Medulla oblongata (tissue), 1 donor: Measurements from ENCODE around the gene TSC22D2.

Experiments used
- DNase-seq: peaks from one replicate; pipeline ENCODE4 v3.0.0-alpha.2; 2015; ENCODE audit errors: extremely low spot score

Gene TSC22D2

GRCh38 chr3:150385296-150386242 lies 22.5 kb upstream of the TSC22D2 start:
- DNase-seq = no peak

- DNase-seq = no peak
Observed at GRCh38 chr3:150388498-150389418, 19.3 kb upstream of the TSC22D2 start.

- no peak for DNase-seq
Observed at GRCh38 chr3:150390087-150390486, 18.0 kb upstream of the TSC22D2 start.

- no peak for DNase-seq
Observed at GRCh38 chr3:150391161-150391560, 16.9 kb upstream of the TSC22D2 start.

- no peak for DNase-seq
Observed at GRCh38 chr3:150393745-150394144, 14.4 kb upstream of the TSC22D2 start.

DNA sequence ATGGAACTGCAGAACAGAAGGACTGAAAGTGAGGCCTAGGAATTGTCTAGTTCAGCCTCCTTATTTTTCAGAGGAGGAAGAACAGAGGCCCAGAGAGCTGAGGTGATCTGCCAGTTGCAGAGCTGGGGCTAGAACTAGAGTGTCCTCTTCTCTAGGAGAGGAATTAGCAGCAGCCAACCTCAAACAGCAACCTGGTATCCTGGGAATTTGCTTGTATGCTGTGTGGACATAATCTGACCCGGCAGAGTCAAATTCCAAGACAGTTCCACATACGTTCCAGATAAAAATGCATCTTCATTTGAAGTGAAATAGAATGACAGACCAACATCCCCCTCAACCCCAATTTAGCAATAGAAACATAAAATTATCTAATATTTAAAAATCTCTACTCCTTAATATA lies 13.5 kb upstream of the TSC22D2 start:
- no peak for DNase-seq

- no peak for DNase-seq
Observed at GRCh38 chr3:150396491-150396890, 11.6 kb upstream of the TSC22D2 start.

- DNase-seq = no peak
Observed at GRCh38 chr3:150396956-150397550, 11.0 kb upstream of the TSC22D2 start.

GRCh38 chr3:150399060-150399459 lies 9.0 kb upstream of the TSC22D2 start:
- no peak for DNase-seq

DNA sequence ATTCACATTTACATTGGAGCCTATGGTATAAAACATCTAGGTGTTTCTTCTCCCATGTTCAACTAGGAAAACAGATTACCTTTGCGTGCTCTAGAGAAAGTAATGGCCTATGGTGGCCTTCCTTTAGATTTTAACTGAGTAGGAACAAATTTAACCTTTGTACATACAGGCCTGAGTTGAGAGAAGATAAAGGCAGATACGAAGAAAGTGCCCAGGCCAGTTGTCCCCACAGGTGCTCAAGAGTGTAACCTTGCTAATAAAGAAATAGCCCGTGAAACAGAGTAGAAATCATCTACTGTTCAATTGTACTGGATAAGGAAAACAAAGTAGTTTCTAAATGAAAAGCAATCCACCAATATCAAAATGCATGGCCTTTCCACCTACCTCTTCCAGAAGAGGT lies 6.8 kb upstream of the TSC22D2 start:
- no peak for DNase-seq

- no peak for DNase-seq
Observed at GRCh38 chr3:150402217-150402616, 5.9 kb upstream of the TSC22D2 start.

- no peak for DNase-seq
Observed at GRCh38 chr3:150404023-150404422, 4.1 kb upstream of the TSC22D2 start.

- DNase-seq = no peak
Observed at GRCh38 chr3:150407051-150407807, 869 bp upstream of the TSC22D2 start.

GRCh38 chr3:150407808-150408220 lies 284 bp upstream of the TSC22D2 start:
- DNase-seq = peak; percentile 90

GRCh38 chr3:150409125-150409511 lies 1.0 kb downstream of the TSC22D2 start:
- no peak for DNase-seq

GRCh38 chr3:150409512-150410310 lies 1.6 kb downstream of the TSC22D2 start:
- peak; percentile 85 for DNase-seq

GRCh38 chr3:150410311-150411105 lies 2.4 kb downstream of the TSC22D2 start:
- peak; percentile 48 for DNase-seq

DNA sequence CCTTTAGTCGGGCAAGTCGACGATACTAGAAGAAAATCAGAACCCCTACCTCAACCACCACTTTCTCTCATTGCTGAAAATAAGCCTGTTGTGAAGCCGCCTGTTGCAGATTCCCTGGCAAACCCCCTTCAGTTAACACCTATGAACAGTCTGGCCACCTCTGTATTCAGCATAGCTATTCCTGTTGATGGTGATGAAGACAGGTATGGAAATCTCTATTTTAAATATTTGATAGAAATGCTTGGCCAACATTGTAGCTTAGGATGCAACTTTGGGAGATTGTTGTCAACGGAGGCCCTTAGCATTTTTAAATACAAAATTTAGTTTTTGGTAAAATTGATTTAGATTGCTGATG lies 3.0 kb downstream of the TSC22D2 start:
- DNase-seq = no peak

GRCh38 chr3:150411546-150411945 lies 3.4 kb downstream of the TSC22D2 start:
- peak; percentile 41 for DNase-seq

DNA sequence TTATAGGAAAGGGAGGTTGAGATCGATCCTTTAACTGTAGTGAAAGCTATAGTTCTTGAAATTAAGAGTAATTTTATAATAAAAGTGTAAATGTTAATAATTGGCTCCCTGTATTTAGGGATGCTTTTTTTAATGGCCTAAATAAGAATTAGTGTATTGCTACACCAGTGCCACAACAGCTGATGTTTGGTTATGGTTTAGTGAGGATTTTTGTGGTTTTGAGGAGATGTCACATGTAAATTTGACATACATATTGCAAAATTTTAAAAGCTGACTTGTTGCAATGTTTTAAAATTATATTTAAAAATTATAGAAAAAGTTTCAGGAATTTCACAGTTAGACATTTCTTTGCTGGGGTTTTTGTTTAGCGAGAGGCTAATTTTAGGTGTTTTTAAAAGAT lies 3.9 kb downstream of the TSC22D2 start:
- DNase-seq = no peak
